Progenitor cell of endocrine pancreas (in vitro differentiated cells): ENCODE data around the gene RAI14. TPM values are rescaled to one million over a fixed set of nuclear protein-coding genes. Genes with fewer than 3 reads are reported as not detected.
A peak's percentile ranks its signal among the peaks of the same experiment; 100 is the strongest.

Experiments
- DNase-seq: peaks from one replicate; pipeline ENCODE4 v3.0.0; 2021; ENCODE audit warnings: low spot score; ENCODE audit not compliant: unreplicated experiment
- H3K27ac Mint-ChIP-seq: 2 replicates; pipeline ENCODE4 v1.8.0; 2021; ENCODE audit warnings: mild to moderate bottlenecking, moderate library complexity, mixed read lengths
- H3K27me3 Mint-ChIP-seq: 2 replicates; pipeline ENCODE4 v1.8.0; 2021; ENCODE audit warnings: mixed read lengths
- H3K36me3 Mint-ChIP-seq: 2 replicates; pipeline ENCODE4 v1.8.0; 2022; ENCODE audit warnings: mixed read lengths; ENCODE audit not compliant: insufficient read depth
- H3K4me1 Mint-ChIP-seq: 2 replicates; pipeline ENCODE4 v1.8.0; 2021; ENCODE audit warnings: low read depth, mixed read lengths
- H3K4me3 Mint-ChIP-seq: 2 replicates; pipeline ENCODE4 v1.8.0; 2021; ENCODE audit warnings: low read depth, mild to moderate bottlenecking, moderate library complexity, mixed read lengths
- H3K9me3 Mint-ChIP-seq: 2 replicates; pipeline ENCODE4 v1.8.0; 2021; ENCODE audit warnings: low read depth, mixed read lengths
- CTCF ChIP-seq: fragments of 200-600 bp; sonication (generic); IDR thresholded peaks from one replicate; pipeline ENCODE4 v1.5.0; 2021; ENCODE audit warnings: antibody characterized with exemption, mild to moderate bottlenecking; ENCODE audit not compliant: unreplicated experiment
- total RNA-seq: library from RNA; stranded (reverse); gene quantifications from 2 replicates; pipeline ENCODE4 v1.2.1, GENCODE V29; 2021

RAI14 gene
- total RNA-seq, 1 donor from 2014 or later, result 121 TPM

DNA sequence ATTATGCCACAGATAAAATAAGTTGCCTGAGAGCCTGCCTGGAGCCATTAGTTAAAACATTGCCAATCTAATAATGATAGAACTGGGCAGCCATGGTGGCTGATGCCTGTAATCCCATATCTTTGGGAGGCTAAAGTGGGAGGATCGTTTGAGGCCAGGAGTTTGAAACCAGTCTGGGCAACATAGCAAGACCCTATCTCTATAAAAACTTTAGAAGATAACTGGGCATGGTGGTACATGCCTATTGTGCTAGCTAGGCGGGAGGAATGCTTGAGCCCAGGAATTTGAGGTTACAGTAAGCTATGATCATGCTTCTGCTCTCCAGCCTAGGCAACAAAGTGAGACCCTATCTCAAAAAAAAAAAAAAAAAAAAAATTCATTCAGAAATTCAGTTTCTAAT is 52.6 kb downstream of the RAI14 start:
- H3K36me3 Mint-ChIP-seq, result peaks cover 24% of the 10 kb centered on the region

DNA sequence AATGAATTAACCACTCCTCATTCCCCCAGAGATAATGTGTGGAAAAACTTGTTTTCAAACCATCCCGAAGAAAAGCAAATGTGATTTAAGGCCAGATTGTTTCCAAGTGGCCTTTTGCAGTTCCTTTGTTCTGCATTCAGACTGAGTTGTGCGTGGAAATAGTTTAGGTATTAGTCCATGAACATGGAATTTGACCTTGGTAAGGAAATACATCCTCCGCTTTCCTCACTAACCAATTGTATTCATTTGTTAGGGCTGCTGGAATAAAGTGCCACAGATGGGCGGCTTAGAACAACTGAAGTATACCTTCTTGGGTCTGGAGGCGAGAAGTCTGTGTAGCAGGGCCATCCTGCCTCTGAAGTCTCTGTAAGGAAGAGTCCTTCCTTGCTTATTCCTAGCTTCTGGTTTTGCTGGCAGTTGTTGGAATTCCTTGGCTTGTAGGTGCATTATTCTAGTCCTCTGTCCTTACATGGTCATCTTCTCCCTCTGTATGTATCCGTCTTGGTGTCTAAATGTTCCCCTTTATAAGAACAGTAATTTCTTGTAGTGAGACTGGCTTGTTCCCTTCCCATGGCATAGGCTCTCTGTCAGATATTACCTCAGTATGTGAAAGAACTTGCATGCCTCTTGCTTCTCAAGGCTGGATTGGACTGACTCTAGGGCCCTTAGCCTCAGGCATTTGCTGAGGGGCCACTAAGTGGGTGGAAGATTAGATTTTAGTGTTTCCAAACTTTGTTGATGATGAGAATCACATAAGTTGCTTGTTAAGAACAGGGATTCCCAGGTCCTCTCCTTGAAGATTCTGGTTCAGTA is 53.9 kb downstream of the RAI14 start:
- Mint-ChIP-seq H3K36me3 (peaks cover 30% of the 10 kb centered on the region), H3K4me1 (peaks cover 23% of the 10 kb centered on the region), H3K9me3 (peaks cover 7% of the 10 kb centered on the region), H3K27me3 (no peaks in the 10 kb centered on the region), H3K4me3 (no peak overlapping the region), H3K27ac (peak overlapping the region; percentile 83)
- no peak for TF ChIP-seq CTCF
- no peak for DNase-seq

More for the DNA sequence above, 52.6 kb downstream of the RAI14 start:
- Mint-ChIP-seq H3K27me3 (no peaks in the 10 kb centered on the region), H3K9me3 (peaks cover 7% of the 10 kb centered on the region), H3K27ac (no peak overlapping the region), H3K4me3 (no peak overlapping the region), H3K4me1 (peaks cover 19% of the 10 kb centered on the region)
- no peak for TF ChIP-seq CTCF
- no peak for DNase-seq

DNA sequence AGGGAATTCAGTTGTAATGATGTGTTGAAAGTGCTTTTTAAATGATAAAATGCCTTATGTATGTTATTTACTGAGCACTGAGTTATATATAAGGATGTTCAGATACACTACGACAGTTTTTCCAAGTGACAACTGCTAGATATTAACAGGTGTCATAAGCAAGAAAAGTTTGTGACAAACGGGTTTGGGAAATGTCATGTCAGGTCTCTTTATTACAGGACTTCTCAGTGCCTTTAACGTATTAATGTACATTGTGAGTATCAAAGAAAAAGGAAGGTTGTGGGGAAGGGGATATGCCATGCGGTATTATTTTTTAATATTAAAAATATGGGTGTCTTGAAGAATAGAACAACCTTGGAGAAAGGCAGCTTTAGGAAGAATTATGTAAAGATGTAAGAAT is 56.4 kb downstream of the RAI14 start:
- Mint-ChIP-seq H3K4me1 (peaks cover 29% of the 10 kb centered on the region), H3K4me3 (no peak overlapping the region), H3K9me3 (peaks cover 6% of the 10 kb centered on the region), H3K36me3 (peaks cover 25% of the 10 kb centered on the region), H3K27me3 (no peaks in the 10 kb centered on the region), H3K27ac (no peak overlapping the region)
- DNase-seq, result no peak
- no peak for TF ChIP-seq CTCF

DNA sequence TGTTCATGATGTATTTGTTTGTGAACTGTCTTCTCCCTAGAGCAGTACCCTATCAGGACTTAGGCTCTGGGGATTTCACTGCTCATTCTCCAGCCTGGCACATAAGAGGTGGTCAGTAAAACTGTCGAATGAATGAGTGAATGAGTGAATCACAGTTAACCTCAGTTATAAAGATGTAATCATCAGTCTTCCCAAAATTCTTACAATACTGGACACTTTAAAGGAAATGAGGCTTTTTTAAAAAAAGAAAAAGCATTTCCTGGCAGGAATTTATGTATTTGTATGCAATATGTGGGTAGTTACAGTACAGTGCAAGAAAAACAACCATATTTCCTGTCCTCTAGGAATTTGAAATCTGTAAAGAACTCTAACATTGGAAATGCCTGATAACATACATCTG is 59.6 kb downstream of the RAI14 start:
- Mint-ChIP-seq H3K4me3 (no peak overlapping the region), H3K9me3 (peaks cover 4% of the 10 kb centered on the region), H3K36me3 (peaks cover 23% of the 10 kb centered on the region), H3K27ac (no peak overlapping the region), H3K27me3 (no peaks in the 10 kb centered on the region), H3K4me1 (peaks cover 24% of the 10 kb centered on the region)
- TF ChIP-seq CTCF, result no peak
- no peak for DNase-seq

GRCh38 chr5:34716986-34717385 is 60.9 kb downstream of the RAI14 start:
- Mint-ChIP-seq H3K4me1 (peaks cover 26% of the 10 kb centered on the region), H3K36me3 (peaks cover 19% of the 10 kb centered on the region), H3K27ac (no peak overlapping the region), H3K27me3 (no peaks in the 10 kb centered on the region), H3K9me3 (peaks cover 4% of the 10 kb centered on the region), H3K4me3 (no peak overlapping the region)
- DNase-seq, result no peak
- no peak for TF ChIP-seq CTCF
